Right ventricle myocardium inferior (tissue), 1 donor: ENCODE measurements around the gene MOAP1. TPM values are rescaled to one million over a fixed set of nuclear protein-coding genes. Genes with fewer than 3 reads are reported as not detected.
"Not testable (repeated sequence)": the region's sequence is repeated elsewhere in the genome, so short reads cannot be mapped to it uniquely, and the experiment has no call there.

ENCODE experiments used
- ATAC-seq: fragments of 200-7000 bp; cut with Tn5 transposase; one replicate; pipeline ENCODE4 v1.9.1; 2020; ENCODE audit warnings: mild to moderate bottlenecking, moderate library complexity
- DNase-seq: peaks from one replicate; pipeline ENCODE4 v3.0.0; 2021; ENCODE audit errors: missing footprints
- intact Hi-C: fragments of 100-400 bp; cut with DNase I; formaldehyde crosslinking; loops from one replicate; pipeline ENCODE4 v1.11.0; 2022
- total RNA-seq: library from RNA; stranded (reverse); fragmentation: NEBNext Ultra II Directional; extraction: Animal tissue kit (Norgen Biotek cat#: 25700); gene quantifications from one replicate; pipeline ENCODE4 v1.2.1, GENCODE V29; 2021
- donor health status: DM: no; HTN: yes; CAD: no; lungs with severe emphysema.

Gene MOAP1
- total RNA-seq, 1 donor from 2014 or later: 52.5 TPM

- DNase-seq (no peak), ATAC-seq (no peak)
- intact Hi-C loops: no loop called here
Observed at GRCh38 chr14:93199031-93199430, 14.3 kb upstream of the MOAP1 start.

GRCh38 chr14:93195316-93195999 is 10.8 kb upstream of the MOAP1 start:
- peak; percentile 48 for ATAC-seq
- no peak for DNase-seq
- intact Hi-C loops: no loop called here

- ATAC-seq (no peak), DNase-seq (no peak)
- intact Hi-C loops: no loop called here
Observed at GRCh38 chr14:93186956-93187355, 2.3 kb upstream of the MOAP1 start.

GRCh38 chr14:93186466-93186865 is 1.8 kb upstream of the MOAP1 start:
- ATAC-seq: no peak
- intact Hi-C loops: no loop called here
- no peak for DNase-seq

DNA sequence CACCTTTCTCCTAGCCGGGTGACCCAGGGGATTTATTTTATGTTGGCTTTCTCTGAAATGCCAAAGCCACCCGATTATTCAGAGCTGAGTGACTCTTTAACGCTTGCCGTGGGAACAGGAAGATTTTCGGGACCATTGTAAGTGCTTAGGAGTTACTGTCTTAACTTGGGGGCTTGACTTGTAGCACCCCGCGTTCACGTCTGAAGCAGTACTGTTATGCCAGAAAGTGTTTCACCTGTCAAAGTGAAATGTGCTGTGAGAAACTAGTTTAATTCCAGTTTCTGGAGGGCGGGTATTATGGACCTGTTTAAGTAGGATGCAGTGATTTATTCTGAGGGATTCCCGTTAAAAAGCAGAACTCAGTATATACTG is 638 bp upstream of the MOAP1 start:
- intact Hi-C loops: loop anchor here (1.0 kb wide), 1 partner anchor 19 kb away; no protein-coding TSS in a partner anchor
- peak; percentile 1 for ATAC-seq

DNA sequence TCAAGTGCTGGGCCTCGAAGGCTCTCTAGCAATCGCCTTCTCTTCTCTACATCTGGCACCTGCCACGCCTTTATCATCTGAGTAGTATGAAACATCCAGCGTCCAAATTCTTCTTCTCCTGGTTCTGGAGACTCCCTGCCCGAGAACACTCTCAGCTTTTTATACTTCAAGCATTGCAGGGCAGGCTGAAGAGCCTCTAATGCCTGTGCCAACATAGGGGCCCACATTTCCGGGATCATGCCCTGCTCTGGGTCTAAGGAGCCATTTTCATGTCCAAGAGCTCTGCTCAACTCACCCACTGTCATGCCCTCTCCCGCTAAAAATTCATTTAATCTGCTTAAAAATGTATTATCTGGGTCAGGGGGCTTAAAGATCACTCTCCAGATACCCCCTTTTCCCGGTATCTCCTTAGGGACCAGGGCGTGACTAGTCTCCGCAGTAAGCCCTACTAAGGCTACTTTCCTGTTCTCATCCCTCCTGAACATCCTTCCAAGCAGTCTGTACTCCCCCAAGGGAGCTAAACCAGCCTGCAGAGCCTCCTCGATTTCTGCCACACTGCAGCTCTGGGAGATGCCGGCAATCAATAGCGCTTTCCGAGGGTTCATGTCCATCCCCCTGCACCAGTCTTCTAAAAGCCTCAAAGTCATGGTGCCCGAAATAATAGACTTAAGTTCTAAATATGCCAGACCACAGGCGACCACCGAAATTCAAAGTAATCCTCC is 940 bp downstream of the MOAP1 start:
- no peak for ATAC-seq
- DNase-seq: no peak
- intact Hi-C loops: no loop called here

More for the DNA sequence above, 638 bp upstream of the MOAP1 start:
- DNase-seq: no peak

- no peak for ATAC-seq
- DNase-seq: no peak
- intact Hi-C loops: no loop called here
Observed at GRCh38 chr14:93175492-93175891, 9.2 kb downstream of the MOAP1 start.

GRCh38 chr14:93174731-93175130 is 10.0 kb downstream of the MOAP1 start:
- ATAC-seq, intact Hi-C loops, DNase-seq: not testable (repeated sequence)

- DNase-seq (no peak), ATAC-seq (no peak)
- intact Hi-C loops: no loop called here
Observed at GRCh38 chr14:93173943-93174395, 10.7 kb downstream of the MOAP1 start.

DNA sequence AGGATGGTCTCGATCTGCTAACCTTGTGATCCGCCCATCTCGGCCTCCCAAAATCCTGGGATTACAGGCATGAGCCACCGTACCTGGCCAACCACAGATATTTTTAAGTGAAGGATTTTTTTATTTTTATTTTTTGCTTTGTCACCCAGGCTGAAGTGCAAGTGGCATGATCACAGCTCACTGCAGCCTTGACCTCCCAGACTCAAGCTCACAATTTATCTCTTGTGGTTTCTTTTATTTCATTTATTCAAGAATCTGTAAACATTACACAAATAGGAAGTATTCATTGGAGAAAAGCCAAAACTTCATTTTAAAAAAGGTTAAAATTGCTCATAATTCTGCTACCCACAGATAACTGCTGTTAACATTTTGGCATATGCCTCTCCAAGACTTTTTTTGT is 13.3 kb downstream of the MOAP1 start:
- intact Hi-C loops: no loop called here
- DNase-seq (no peak), ATAC-seq (no peak)

DNA sequence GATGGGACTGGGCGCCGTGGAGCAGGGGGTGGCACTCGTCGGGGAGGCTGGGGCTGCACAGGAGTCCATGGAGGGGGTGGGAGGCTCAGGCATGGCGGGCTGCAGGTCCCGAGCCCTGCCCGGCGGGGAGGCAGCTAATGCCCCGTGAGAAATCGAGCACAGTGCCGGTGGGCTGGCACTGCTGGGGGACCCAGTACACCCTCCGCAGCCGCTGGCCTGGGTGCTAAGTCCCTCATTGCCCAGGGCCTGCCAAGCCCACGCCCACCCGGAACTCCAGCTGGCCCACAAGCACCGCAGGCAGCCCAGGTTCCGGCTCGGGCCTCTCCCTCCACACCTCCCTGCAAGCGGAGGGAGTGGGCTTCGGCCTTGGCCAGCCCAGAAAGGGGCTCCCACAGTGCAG is 14.6 kb downstream of the MOAP1 start:
- DNase-seq, intact Hi-C loops, ATAC-seq: not testable (repeated sequence)

- intact Hi-C loops, ATAC-seq, DNase-seq: not testable (repeated sequence)
Observed at GRCh38 chr14:93169619-93170018, 15.1 kb downstream of the MOAP1 start.

- DNase-seq, ATAC-seq, intact Hi-C loops: not testable (repeated sequence)
Observed at GRCh38 chr14:93168610-93169009, 16.1 kb downstream of the MOAP1 start.

DNA sequence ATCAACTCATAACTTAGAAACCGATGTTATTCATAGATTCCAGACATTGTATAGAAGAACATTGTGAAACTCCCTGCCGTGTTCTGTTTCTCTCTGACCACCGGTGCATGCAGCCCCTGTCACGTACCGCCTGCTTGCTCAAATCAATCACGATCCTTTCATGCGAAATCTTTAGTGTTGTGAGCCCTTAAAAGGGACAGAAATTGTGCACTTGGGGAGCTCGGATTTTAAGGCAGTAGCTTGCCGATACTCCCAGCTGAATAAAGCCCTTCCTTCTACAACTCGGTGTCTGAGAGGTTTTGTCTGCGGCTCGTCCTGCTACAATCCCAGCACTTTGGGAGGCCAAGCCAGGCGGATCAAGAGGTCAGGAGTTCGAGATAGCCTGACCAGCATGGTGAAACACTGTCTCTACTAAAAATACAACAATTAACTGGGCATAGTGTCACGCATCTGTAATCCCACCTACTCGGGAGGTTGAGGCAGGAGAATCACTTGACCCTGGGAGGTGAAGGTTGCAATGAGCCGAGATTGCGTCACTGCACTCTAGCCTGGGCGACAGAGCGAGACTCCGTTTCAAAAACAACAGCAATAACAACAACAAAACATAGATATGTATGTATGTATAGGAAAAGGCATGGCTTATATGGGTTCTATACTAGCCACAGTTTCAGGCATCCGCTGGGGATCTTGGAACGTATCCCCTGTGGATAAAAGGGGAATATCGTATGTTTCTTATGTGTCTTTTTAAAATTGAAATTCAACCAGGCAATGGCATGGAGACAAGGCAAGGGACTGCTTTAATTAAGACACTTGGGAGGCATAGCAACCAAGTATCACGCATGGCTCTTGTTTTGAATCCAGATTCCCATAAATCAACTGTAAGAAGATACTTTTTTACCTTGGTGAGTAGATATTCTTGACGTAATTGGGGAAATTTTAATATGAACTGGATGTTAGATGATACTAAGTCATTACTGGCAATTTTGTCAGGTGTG is 19.1 kb downstream of the MOAP1 start:
- DNase-seq, intact Hi-C loops, ATAC-seq: not testable (repeated sequence)

- ATAC-seq (no peak), DNase-seq (no peak)
- intact Hi-C loops: no loop called here
Observed at GRCh38 chr14:93163564-93163963, 21.1 kb downstream of the MOAP1 start.

DNA sequence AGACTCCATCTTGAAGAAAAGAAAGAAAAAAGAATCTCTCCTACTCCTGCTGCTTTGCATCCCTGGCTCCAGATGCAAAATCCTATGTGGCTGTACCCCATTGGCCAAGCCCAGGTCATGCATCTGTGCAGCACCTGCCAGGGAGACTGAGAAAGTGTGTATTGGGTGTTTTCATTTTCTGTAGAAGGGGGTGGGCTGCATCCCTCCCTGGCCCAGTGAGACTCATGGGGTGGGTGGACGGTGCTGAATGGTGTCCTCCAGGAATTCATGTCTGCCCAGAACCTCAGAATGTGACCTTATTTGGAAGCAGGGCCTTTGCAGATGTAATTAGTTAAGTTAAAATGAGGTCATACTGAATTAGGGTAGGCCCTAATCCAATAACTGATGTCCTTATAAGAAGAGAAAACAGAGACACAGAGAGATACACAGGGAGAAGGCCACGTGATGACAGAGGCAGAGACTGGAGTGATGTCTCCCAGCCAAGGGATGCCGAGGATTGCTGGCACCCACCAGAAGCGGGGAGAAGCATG is 23.2 kb downstream of the MOAP1 start:
- DNase-seq (no peak), ATAC-seq (no peak)
- intact Hi-C loops: no loop called here

DNA sequence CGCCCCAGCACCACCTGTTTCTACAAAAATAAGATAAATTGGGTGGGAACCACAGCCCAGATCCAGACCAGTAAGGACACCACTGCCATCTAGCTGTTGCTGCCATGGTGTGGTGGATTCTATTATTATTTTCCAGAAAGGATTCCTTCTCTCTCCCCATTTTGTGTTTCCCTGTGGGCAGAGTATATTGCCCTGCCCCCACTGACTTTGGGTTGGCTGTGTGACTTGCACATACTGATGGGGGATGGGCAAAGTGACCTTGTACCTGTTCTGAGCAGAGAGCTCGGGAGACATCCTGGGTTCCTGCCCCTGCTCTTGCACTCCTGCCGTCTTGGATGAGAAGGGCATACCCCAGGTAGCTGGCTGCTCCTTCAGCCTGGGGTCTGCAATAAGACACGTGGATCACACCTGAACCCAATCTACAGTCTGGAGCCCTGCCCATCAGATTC is 24.3 kb downstream of the MOAP1 start:
- no peak for ATAC-seq
- no peak for DNase-seq
- intact Hi-C loops: no loop called here

- ATAC-seq, intact Hi-C loops, DNase-seq: not testable (repeated sequence)
Observed at GRCh38 chr14:93159625-93160352, 24.9 kb downstream of the MOAP1 start.
